D721Med (cell line): Measurements from ENCODE around the gene ADAP1.

ENCODE experiments used
- DNase-seq: peaks from one replicate; pipeline ENCODE4 v3.0.0; 2011; ENCODE audit warnings: low spot score; ENCODE audit not compliant: insufficient read length
- FAIRE-seq: peaks from 2 replicates; lab custom pipeline; 2011; peaks lifted over from hg19 to GRCh38; lab: Jason Lieb, UNC
- CTCF ChIP-seq: IDR thresholded peaks from 2 replicates; pipeline ENCODE4 v1.5.1; 2012; ENCODE audit warnings: mild to moderate bottlenecking, control low read depth; ENCODE audit not compliant: insufficient read depth; ENCODE audit errors: missing control alignments

The ADAP1 gene

DNA sequence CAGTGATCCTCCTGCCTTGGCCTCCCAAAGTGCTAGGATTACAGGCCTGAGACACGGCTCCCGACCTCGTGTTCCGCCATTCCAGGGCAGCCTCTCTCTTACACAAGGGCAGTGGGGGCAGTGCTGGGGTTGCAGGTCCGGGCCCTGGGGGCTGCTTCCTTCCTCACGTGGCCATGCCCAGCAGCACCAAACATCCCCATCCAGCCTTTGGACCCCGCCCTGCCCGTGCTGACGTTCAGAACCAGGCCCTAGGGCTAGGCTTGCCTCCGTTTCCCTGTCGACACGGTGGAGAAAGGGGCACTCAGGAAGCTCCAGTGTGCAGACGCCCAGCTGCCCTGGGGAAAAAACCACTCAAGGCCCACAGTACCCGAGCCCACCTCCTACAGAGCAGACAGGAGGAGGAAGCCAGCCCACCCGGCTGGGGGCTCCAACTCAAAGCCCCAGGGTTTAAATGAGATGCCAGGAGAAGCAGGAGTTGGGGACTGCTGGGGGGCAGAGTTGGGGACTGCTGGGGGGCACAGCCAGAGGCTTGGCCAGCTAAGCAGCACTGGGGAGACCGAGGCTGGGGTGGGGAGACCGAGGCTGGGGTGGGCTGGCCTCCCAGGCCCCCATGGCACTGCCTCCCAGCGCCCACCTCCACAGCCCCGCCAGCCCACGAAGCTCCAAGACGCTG, 35.9 kb downstream of the ADAP1 start:
- TF ChIP-seq CTCF = no peak
- no peak for DNase-seq
- no peak for FAIRE-seq

- no peak for TF ChIP-seq CTCF
- FAIRE-seq (no peak), DNase-seq (no peak)
These were observed 36.4 kb downstream of the ADAP1 start for GRCh38 chr7:918118-918425.

- FAIRE-seq (no peak), DNase-seq (no peak)
- TF ChIP-seq CTCF = no peak
These were observed 37.0 kb downstream of the ADAP1 start for GRCh38 chr7:917255-918117.

GRCh38 chr7:916291-916941, 38.1 kb downstream of the ADAP1 start:
- FAIRE-seq (no peak), DNase-seq (no peak)
- TF ChIP-seq CTCF = no peak

GRCh38 chr7:915291-916218, 38.9 kb downstream of the ADAP1 start:
- FAIRE-seq (no peak), DNase-seq (no peak)

More at GRCh38 chr7:915291-916218, 38.9 kb downstream of the ADAP1 start:
- TF ChIP-seq CTCF = no peak
